ENCODE results near the gene COL21A1.

COL21A1 gene

GRCh38 chr6:56173228-56173627 lies 74.2 kb downstream of the COL21A1 start:
- H3K4me3 ChIP-seq (replicated peaks; ENCODE audit: low read depth, low read length), result no peak overlapping the region
- no peak for DNase-seq (ENCODE audit: extremely low read depth, low read depth)
- TF ChIP-seq, protein P1, sequence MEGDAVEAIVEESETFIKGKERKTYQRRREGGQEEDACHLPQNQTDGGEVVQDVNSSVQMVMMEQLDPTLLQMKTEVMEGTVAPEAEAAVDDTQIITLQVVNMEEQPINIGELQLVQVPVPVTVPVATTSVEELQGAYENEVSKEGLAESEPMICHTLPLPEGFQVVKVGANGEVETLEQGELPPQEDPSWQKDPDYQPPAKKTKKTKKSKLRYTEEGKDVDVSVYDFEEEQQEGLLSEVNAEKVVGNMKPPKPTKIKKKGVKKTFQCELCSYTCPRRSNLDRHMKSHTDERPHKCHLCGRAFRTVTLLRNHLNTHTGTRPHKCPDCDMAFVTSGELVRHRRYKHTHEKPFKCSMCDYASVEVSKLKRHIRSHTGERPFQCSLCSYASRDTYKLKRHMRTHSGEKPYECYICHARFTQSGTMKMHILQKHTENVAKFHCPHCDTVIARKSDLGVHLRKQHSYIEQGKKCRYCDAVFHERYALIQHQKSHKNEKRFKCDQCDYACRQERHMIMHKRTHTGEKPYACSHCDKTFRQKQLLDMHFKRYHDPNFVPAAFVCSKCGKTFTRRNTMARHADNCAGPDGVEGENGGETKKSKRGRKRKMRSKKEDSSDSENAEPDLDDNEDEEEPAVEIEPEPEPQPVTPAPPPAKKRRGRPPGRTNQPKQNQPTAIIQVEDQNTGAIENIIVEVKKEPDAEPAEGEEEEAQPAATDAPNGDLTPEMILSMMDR (IDR thresholded peaks at IDR 0.05; ENCODE audit: low read depth, low read length, missing control alignments), result no peak

DNA sequence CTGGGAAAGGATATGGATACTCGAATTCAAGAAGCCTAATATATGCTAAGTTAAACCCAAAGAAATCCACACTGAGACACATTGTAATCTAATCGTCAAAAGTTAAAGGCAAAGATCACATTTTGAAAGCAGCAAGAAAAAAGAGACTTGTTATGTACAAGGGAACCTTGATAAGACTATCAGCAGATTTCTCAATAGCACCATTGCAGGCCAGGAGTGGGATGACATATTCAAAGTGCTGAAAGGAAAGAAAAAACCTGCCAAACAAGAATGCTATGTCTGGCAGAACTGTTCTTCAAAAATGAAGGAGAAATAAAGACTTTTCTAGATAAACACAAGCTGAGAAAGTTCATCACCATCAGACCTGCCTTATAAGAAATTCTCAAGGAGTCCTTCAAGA lies 75.2 kb downstream of the COL21A1 start:
- TF ChIP-seq, protein P1 (IDR thresholded peaks at IDR 0.05; ENCODE audit: low read depth, low read length, missing control alignments), result no peak
- no peak for DNase-seq (ENCODE audit: extremely low read depth, low read depth)
- no peak overlapping the region for H3K4me3 ChIP-seq (replicated peaks; ENCODE audit: low read depth, low read length)

GRCh38 chr6:56169366-56169765 lies 78.0 kb downstream of the COL21A1 start:
- no peak for DNase-seq (ENCODE audit: extremely low read depth, low read depth)
- TF ChIP-seq, protein P1 (IDR thresholded peaks at IDR 0.05; ENCODE audit: low read depth, low read length, missing control alignments), result no peak
- no peak overlapping the region for H3K4me3 ChIP-seq (replicated peaks; ENCODE audit: low read depth, low read length)

GRCh38 chr6:56168596-56168995 lies 78.8 kb downstream of the COL21A1 start:
- no peak overlapping the region for H3K4me3 ChIP-seq (replicated peaks; ENCODE audit: low read depth, low read length)
- TF ChIP-seq, protein P1 (IDR thresholded peaks at IDR 0.05; ENCODE audit: low read depth, low read length, missing control alignments), result no peak
- DNase-seq (ENCODE audit: extremely low read depth, low read depth), result no peak

DNA sequence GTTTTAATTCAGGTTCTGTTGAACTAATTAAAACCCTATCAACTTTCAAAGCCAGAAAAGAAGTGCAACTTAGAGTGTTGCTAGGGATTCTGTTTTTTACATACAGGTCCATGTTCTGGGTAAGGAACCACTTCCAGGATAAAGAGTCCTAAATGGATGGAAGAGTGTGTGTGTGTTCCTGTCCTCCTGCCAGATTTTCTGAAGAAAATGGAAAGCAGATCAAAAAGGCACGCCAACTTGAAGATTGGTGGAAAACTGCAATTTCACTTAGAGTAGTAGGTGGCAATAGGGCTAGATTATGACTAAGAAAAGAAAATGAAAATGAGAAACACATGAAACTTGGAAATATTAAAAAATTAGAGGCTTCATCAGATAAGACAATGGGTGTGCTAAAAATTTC lies 85.3 kb downstream of the COL21A1 start:
- TF ChIP-seq, protein P1 (IDR thresholded peaks at IDR 0.05; ENCODE audit: low read depth, low read length, missing control alignments), result no peak
- no peak overlapping the region for H3K4me3 ChIP-seq (replicated peaks; ENCODE audit: low read depth, low read length)
- no peak for DNase-seq (ENCODE audit: extremely low read depth, low read depth)

DNA sequence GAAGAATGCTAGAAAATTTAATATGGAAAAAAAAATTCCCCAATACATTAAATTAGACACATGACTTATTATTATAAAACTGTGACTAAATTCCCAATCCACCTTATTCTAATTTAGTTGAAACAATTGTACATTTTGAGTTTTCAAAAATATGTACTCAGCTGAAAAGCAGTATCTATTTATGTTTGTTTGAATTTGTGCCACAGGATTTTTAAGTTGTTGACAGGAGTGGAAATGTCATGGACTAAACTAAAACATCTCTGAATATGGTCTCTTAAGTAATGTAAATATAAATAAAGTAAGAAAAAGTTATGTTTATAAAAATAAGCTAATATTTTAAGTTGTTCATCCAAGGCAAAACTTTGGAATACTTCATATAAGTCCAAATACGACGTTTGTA lies 86.9 kb downstream of the COL21A1 start:
- TF ChIP-seq, protein P1 (IDR thresholded peaks at IDR 0.05; ENCODE audit: low read depth, low read length, missing control alignments), result no peak
- no peak for DNase-seq (ENCODE audit: extremely low read depth, low read depth)
- no peak overlapping the region for H3K4me3 ChIP-seq (replicated peaks; ENCODE audit: low read depth, low read length)

- no peak for DNase-seq (ENCODE audit: extremely low read depth, low read depth)
- TF ChIP-seq, protein P1 (IDR thresholded peaks at IDR 0.05; ENCODE audit: low read depth, low read length, missing control alignments), result no peak
- H3K4me3 ChIP-seq (replicated peaks; ENCODE audit: low read depth, low read length), result no peak overlapping the region
These were observed 88.8 kb downstream of the COL21A1 start for GRCh38 chr6:56158571-56158970.
